Activated CD8-positive, alpha-beta T cell treated with anti-CD3 and anti-CD28 coated beads for 36 hours (primary cell): ENCODE results near the gene ELK4. TPM values are rescaled to one million over a fixed set of nuclear protein-coding genes. Genes with fewer than 3 reads are reported as not detected.

ENCODE experiments used
- ATAC-seq: fragments of 200-7000 bp; cut with Tn5 transposase; one replicate; pipeline ENCODE4 v1.10.0; 2021; ENCODE audit warnings: mild to moderate bottlenecking, moderate library complexity
- CTCF ChIA-PET: fragments of 350-600 bp; sonication (Branson Sonifier 250); formaldehyde crosslinking; loops from one replicate; lab custom pipeline; 2021; ENCODE audit warnings: antibody characterized with exemption; lab: Charles Lee
- POLR2A ChIA-PET: fragments of 350-600 bp; sonication (Branson Sonifier 250); formaldehyde crosslinking; loops from one replicate; lab custom pipeline; 2021; ENCODE audit warnings: antibody characterized with exemption; lab: Charles Lee
- DNase-seq: peaks from one replicate; pipeline ENCODE4 v3.0.0-alpha.2; 2020
- H3K27ac Mint-ChIP-seq: one replicate; pipeline ENCODE4 v1.8.0; 2021; ENCODE audit warnings: mild to moderate bottlenecking, mixed read lengths
- H3K27me3 Mint-ChIP-seq: one replicate; pipeline ENCODE4 v1.8.0; 2021; ENCODE audit warnings: mixed read lengths
- H3K36me3 Mint-ChIP-seq: one replicate; pipeline ENCODE4 v1.8.0; 2021; ENCODE audit warnings: low read depth, mixed read lengths
- H3K4me1 Mint-ChIP-seq: one replicate; pipeline ENCODE4 v1.8.0; 2021; ENCODE audit warnings: low read depth, mixed read lengths
- H3K4me3 Mint-ChIP-seq: one replicate; pipeline ENCODE4 v1.8.0; 2021; ENCODE audit warnings: mild to moderate bottlenecking, moderate library complexity, mixed read lengths
- H3K9me3 Mint-ChIP-seq: one replicate; pipeline ENCODE4 v1.8.0; 2021; ENCODE audit warnings: mixed read lengths
- CTCF ChIP-seq: fragments of 200-600 bp; IDR thresholded peaks from one replicate; pipeline ENCODE4 v1.8.0; 2022; ENCODE audit warnings: antibody characterized with exemption, mild to moderate bottlenecking
- intact Hi-C: fragments of 100-400 bp; cut with micrococcal nuclease; formaldehyde crosslinking; loops from one replicate; pipeline ENCODE4 v1.10.0; 2022
- total RNA-seq, 2 experiments: library from RNA; stranded (reverse); gene quantifications; one replicate each; pipeline ENCODE4 v1.2.3, GENCODE V29; 2021

Gene ELK4
- total RNA-seq, 2 experiments from 2014 or later = 61.5 to 62.1 TPM

- no peak for DNase-seq
- POLR2A ChIA-PET = interaction anchor here (0.5 to 0.8 kb wide), 2 partner anchors 37 to 230 kb away, joined by 3 read pairs; partner anchors contain the start of gene ELK4
- H3K27me3 Mint-ChIP-seq = peaks cover 9% of the 10 kb centered on the region
These were observed 37.1 kb upstream of the ELK4 start for GRCh38 chr1:205668951-205669340.

GRCh38 chr1:205667909-205668643 lies 36.3 kb upstream of the ELK4 start:
- Mint-ChIP-seq H3K27ac (no peak overlapping the region), H3K36me3 (no peaks in the 10 kb centered on the region), H3K27me3 (peaks cover 9% of the 10 kb centered on the region), H3K4me1 (peaks cover 7% of the 10 kb centered on the region), H3K4me3 (no peak overlapping the region), H3K9me3 (no peaks in the 10 kb centered on the region)
- ChIA-PET POLR2A (interaction anchor here (0.6 kb wide), 1 partner anchor 16 kb away, joined by 3 read pairs; no protein-coding TSS in a partner anchor), CTCF (interaction anchor here (1.0 to 4.3 kb wide), 5 partner anchors 9 to 309 kb away, joined by 3 to 34 read pairs (median 4); no protein-coding TSS in a partner anchor)
- TF ChIP-seq CTCF = no peak
- intact Hi-C loops = no loop called here
- DNase-seq (no peak), ATAC-seq (no peak)

More at GRCh38 chr1:205668951-205669340, 37.1 kb upstream of the ELK4 start:
- peak; percentile 31 for ATAC-seq
- TF ChIP-seq CTCF = no peak
- intact Hi-C loops = no loop called here
- CTCF ChIA-PET = interaction anchor here (1.0 to 4.3 kb wide), 4 partner anchors 10 to 308 kb away, joined by 4 to 34 read pairs (median 13); no protein-coding TSS in a partner anchor
- Mint-ChIP-seq H3K9me3 (no peaks in the 10 kb centered on the region), H3K36me3 (no peaks in the 10 kb centered on the region), H3K4me3 (no peak overlapping the region), H3K27ac (no peak overlapping the region), H3K4me1 (peaks cover 7% of the 10 kb centered on the region)

- no peak for TF ChIP-seq CTCF
These were observed 34.8 kb upstream of the ELK4 start for GRCh38 chr1:205666372-205667166.

GRCh38 chr1:205665201-205666045 lies 33.6 kb upstream of the ELK4 start:
- intact Hi-C loops = no loop called here
- H3K36me3 Mint-ChIP-seq = no peaks in the 10 kb centered on the region
- H3K4me1 Mint-ChIP-seq = peaks cover 7% of the 10 kb centered on the region
- H3K27me3 Mint-ChIP-seq = peaks cover 4% of the 10 kb centered on the region
- H3K4me3 Mint-ChIP-seq = no peak overlapping the region
- no peak for TF ChIP-seq CTCF
- ChIA-PET POLR2A (no interaction called here), CTCF (interaction anchor here (1.1 to 1.2 kb wide), 2 partner anchors 50 to 74 kb away, joined by 3 to 4 read pairs; no protein-coding TSS in a partner anchor)
- H3K9me3 Mint-ChIP-seq = no peaks in the 10 kb centered on the region
- ATAC-seq (no peak), DNase-seq (no peak)
- H3K27ac Mint-ChIP-seq = no peak overlapping the region

More at GRCh38 chr1:205666372-205667166, 34.8 kb upstream of the ELK4 start:
- ChIA-PET CTCF (interaction anchor here (0.8 to 3.6 kb wide), 6 partner anchors 9 to 78 kb away, joined by 3 to 16 read pairs (median 3); no protein-coding TSS in a partner anchor), POLR2A (no interaction called here)
- intact Hi-C loops = no loop called here
- DNase-seq (no peak), ATAC-seq (no peak)
- no peak overlapping the region for H3K4me3 Mint-ChIP-seq
- H3K4me1 Mint-ChIP-seq = peaks cover 7% of the 10 kb centered on the region
- no peak overlapping the region for H3K27ac Mint-ChIP-seq
- no peaks in the 10 kb centered on the region for H3K36me3 Mint-ChIP-seq
- H3K27me3 Mint-ChIP-seq = peaks cover 4% of the 10 kb centered on the region
- H3K9me3 Mint-ChIP-seq = no peaks in the 10 kb centered on the region
